ENCODE data around the gene CFAP100.

CFAP100 gene

GRCh38 chr3:126433496-126434263 is 39.0 kb downstream of the CFAP100 start:
- Mint-ChIP-seq H3K36me3 (peaks cover 60% of the 10 kb centered on the region), H3K4me1 (no peaks in the 10 kb centered on the region), H3K27me3 (no peaks in the 10 kb centered on the region), H3K4me3 (no peak overlapping the region), H3K9me3 (no peaks in the 10 kb centered on the region), H3K27ac (no peak overlapping the region)
- ATAC-seq, result no peak

GRCh38 chr3:126434264-126434590 is 39.5 kb downstream of the CFAP100 start:
- H3K4me1 Mint-ChIP-seq, result no peaks in the 10 kb centered on the region
- H3K9me3 Mint-ChIP-seq, result no peaks in the 10 kb centered on the region
- H3K27me3 Mint-ChIP-seq, result no peaks in the 10 kb centered on the region
- no peak overlapping the region for H3K4me3 Mint-ChIP-seq
- H3K27ac Mint-ChIP-seq, result no peak overlapping the region
- peaks cover 65% of the 10 kb centered on the region for H3K36me3 Mint-ChIP-seq
- ATAC-seq, result no peak

GRCh38 chr3:126434931-126435411 is 40.3 kb downstream of the CFAP100 start:
- no peak overlapping the region for H3K27ac Mint-ChIP-seq
- ATAC-seq, result no peak
- no peaks in the 10 kb centered on the region for H3K9me3 Mint-ChIP-seq

GRCh38 chr3:126435456-126436315 is 41.0 kb downstream of the CFAP100 start:
- Mint-ChIP-seq H3K9me3 (no peaks in the 10 kb centered on the region), H3K4me3 (no peak overlapping the region), H3K27me3 (no peaks in the 10 kb centered on the region), H3K27ac (no peak overlapping the region), H3K36me3 (peaks cover 80% of the 10 kb centered on the region), H3K4me1 (no peaks in the 10 kb centered on the region)
- ATAC-seq, result peak; percentile 22

More at GRCh38 chr3:126434931-126435411, 40.3 kb downstream of the CFAP100 start:
- H3K4me3 Mint-ChIP-seq, result no peak overlapping the region
- no peaks in the 10 kb centered on the region for H3K27me3 Mint-ChIP-seq
- no peaks in the 10 kb centered on the region for H3K4me1 Mint-ChIP-seq
- peaks cover 73% of the 10 kb centered on the region for H3K36me3 Mint-ChIP-seq

GRCh38 chr3:126436826-126437717 is 42.4 kb downstream of the CFAP100 start:
- peaks cover 94% of the 10 kb centered on the region for H3K36me3 Mint-ChIP-seq
- no peaks in the 10 kb centered on the region for H3K9me3 Mint-ChIP-seq
- H3K4me1 Mint-ChIP-seq, result no peaks in the 10 kb centered on the region
- H3K27me3 Mint-ChIP-seq, result no peaks in the 10 kb centered on the region
- no peak for ATAC-seq
- no peak overlapping the region for H3K27ac Mint-ChIP-seq
- no peak overlapping the region for H3K4me3 Mint-ChIP-seq

- H3K36me3 Mint-ChIP-seq, result peaks cover 94% of the 10 kb centered on the region
- no peaks in the 10 kb centered on the region for H3K4me1 Mint-ChIP-seq
- H3K4me3 Mint-ChIP-seq, result no peak overlapping the region
- H3K9me3 Mint-ChIP-seq, result no peaks in the 10 kb centered on the region
- no peaks in the 10 kb centered on the region for H3K27me3 Mint-ChIP-seq
- ATAC-seq, result no peak
- no peak overlapping the region for H3K27ac Mint-ChIP-seq
Measured at GRCh38 chr3:126438186-126438585, 43.5 kb downstream of the CFAP100 start.

- no peak for ATAC-seq
- Mint-ChIP-seq H3K36me3 (peaks cover 92% of the 10 kb centered on the region), H3K4me1 (no peaks in the 10 kb centered on the region), H3K27ac (no peak overlapping the region), H3K4me3 (no peak overlapping the region), H3K27me3 (no peaks in the 10 kb centered on the region), H3K9me3 (no peaks in the 10 kb centered on the region)
Measured at GRCh38 chr3:126438746-126439145, 44.0 kb downstream of the CFAP100 start.

- Mint-ChIP-seq H3K27ac (no peak overlapping the region), H3K4me1 (no peaks in the 10 kb centered on the region), H3K36me3 (peaks cover 85% of the 10 kb centered on the region), H3K9me3 (no peaks in the 10 kb centered on the region), H3K27me3 (no peaks in the 10 kb centered on the region), H3K4me3 (no peak overlapping the region)
- no peak for ATAC-seq
Measured at GRCh38 chr3:126439346-126439967, 44.7 kb downstream of the CFAP100 start.

- no peak for ATAC-seq
- no peak overlapping the region for H3K4me3 Mint-ChIP-seq
- peaks cover 79% of the 10 kb centered on the region for H3K36me3 Mint-ChIP-seq
- no peak overlapping the region for H3K27ac Mint-ChIP-seq
- H3K9me3 Mint-ChIP-seq, result no peaks in the 10 kb centered on the region
- no peaks in the 10 kb centered on the region for H3K27me3 Mint-ChIP-seq
- no peaks in the 10 kb centered on the region for H3K4me1 Mint-ChIP-seq
Measured at GRCh38 chr3:126439968-126440708, 45.4 kb downstream of the CFAP100 start.

GRCh38 chr3:126440709-126440995 is 45.9 kb downstream of the CFAP100 start:
- H3K4me3 Mint-ChIP-seq, result no peak overlapping the region
- ATAC-seq, result no peak
- no peaks in the 10 kb centered on the region for H3K27me3 Mint-ChIP-seq
- H3K9me3 Mint-ChIP-seq, result no peaks in the 10 kb centered on the region
- H3K27ac Mint-ChIP-seq, result no peak overlapping the region
- H3K36me3 Mint-ChIP-seq, result peaks cover 76% of the 10 kb centered on the region
- H3K4me1 Mint-ChIP-seq, result no peaks in the 10 kb centered on the region

GRCh38 chr3:126441256-126441880 is 46.7 kb downstream of the CFAP100 start:
- no peak for ATAC-seq
- Mint-ChIP-seq H3K4me3 (no peak overlapping the region), H3K4me1 (no peaks in the 10 kb centered on the region), H3K9me3 (no peaks in the 10 kb centered on the region), H3K27me3 (no peaks in the 10 kb centered on the region), H3K36me3 (peaks cover 71% of the 10 kb centered on the region), H3K27ac (no peak overlapping the region)

- Mint-ChIP-seq H3K27me3 (no peaks in the 10 kb centered on the region), H3K4me3 (no peak overlapping the region), H3K27ac (no peak overlapping the region), H3K9me3 (no peaks in the 10 kb centered on the region), H3K4me1 (no peaks in the 10 kb centered on the region), H3K36me3 (peaks cover 62% of the 10 kb centered on the region)
- no peak for ATAC-seq
Measured at GRCh38 chr3:126442094-126442855, 47.6 kb downstream of the CFAP100 start.

- no peak overlapping the region for H3K4me3 Mint-ChIP-seq
- no peak for ATAC-seq
- peaks cover 56% of the 10 kb centered on the region for H3K36me3 Mint-ChIP-seq
- no peaks in the 10 kb centered on the region for H3K4me1 Mint-ChIP-seq
- H3K27ac Mint-ChIP-seq, result no peak overlapping the region
- no peaks in the 10 kb centered on the region for H3K27me3 Mint-ChIP-seq
- H3K9me3 Mint-ChIP-seq, result no peaks in the 10 kb centered on the region
Measured at GRCh38 chr3:126442856-126443242, 48.1 kb downstream of the CFAP100 start.

Data from stimulated activated memory B cell treated with anti-CD40 and anti-IgM and Interleukin-4, amounts not matched to agents 10 μg/mL and 1 μg/mL and 100 μg/mL, for 72 hours (primary cell).